ENCODE data around the gene C19orf44. TPM values are rescaled to one million over a fixed set of nuclear protein-coding genes. Genes with fewer than 3 reads are reported as not detected.
"Not testable (repeated sequence)": the region's sequence is repeated elsewhere in the genome, so short reads cannot be mapped to it uniquely, and the experiment has no call there.

C19orf44 gene
- total and polyA plus RNA-seq, 12 donors = 3.2 to 12.1 (median 5.6) TPM

GRCh38 chr19:16473875-16474392, 22.3 kb upstream of the C19orf44 start:
- DNase-seq = no peak
- Histone ChIP-seq H3K27me3 (no peaks in the 10 kb centered on the region), H3K9me3 (replicated peaks in 1 of 3) (peaks cover 0 to 5% (median 0%) of the 10 kb centered on the region in 3 donors), H3K4me1 (replicated peaks in 1 of 2) (peaks cover 10 to 21% of the 10 kb centered on the region in 2 donors), H3K27ac (no peak overlapping the region), H3K36me3 (replicated peaks in 1 of 2) (no peaks in the 10 kb centered on the region), H3K4me3 (no peak overlapping the region)
- intact Hi-C loops (cut with DNase I) = no loop called here
- TF ChIP-seq POLR2A (IDR thresholded peaks at IDR 0.05) = no peak
- no peak for TF ChIP-seq CTCF (IDR thresholded peaks at IDR 0.05)
- 88 to 95% (median 90%) methylated on average over 13 of the region's 13 CpGs for WGBS, 4 donors

GRCh38 chr19:16476401-16476800, 19.8 kb upstream of the C19orf44 start:
- Histone ChIP-seq H3K27ac (no peak overlapping the region), H3K9me3 (replicated peaks in 1 of 3) (peaks cover 0 to 5% (median 0%) of the 10 kb centered on the region in 3 donors), H3K4me3 (no peak overlapping the region), H3K36me3 (replicated peaks in 1 of 2) (no peaks in the 10 kb centered on the region), H3K27me3 (no peaks in the 10 kb centered on the region), H3K4me1 (replicated peaks in 1 of 2) (no peaks in the 10 kb centered on the region)
- TF ChIP-seq POLR2A (IDR thresholded peaks at IDR 0.05) (no peak), CTCF (IDR thresholded peaks at IDR 0.05) (no peak)
- intact Hi-C loops (cut with DNase I) = no loop called here
- WGBS, 4 donors = 34 to 66% (median 49%) methylated on average over 3 of the region's 3 CpGs
- DNase-seq = no peak

- Histone ChIP-seq H3K36me3 (replicated peaks in 1 of 2) (no peaks in the 10 kb centered on the region), H3K27me3 (no peaks in the 10 kb centered on the region), H3K9me3 (replicated peaks in 1 of 3) (peaks cover 0 to 5% (median 0%) of the 10 kb centered on the region in 3 donors), H3K4me3 (no peak overlapping the region), H3K27ac (no peak overlapping the region), H3K4me1 (replicated peaks in 1 of 2) (no peaks in the 10 kb centered on the region)
- no peak for DNase-seq
- WGBS, 4 donors = 92 to 100% (median 98%) methylated on average over 1 of the region's 1 CpG
- TF ChIP-seq POLR2A (IDR thresholded peaks at IDR 0.05) (no peak), CTCF (IDR thresholded peaks at IDR 0.05) (no peak)
- intact Hi-C loops (cut with DNase I) = no loop called here
Observed at GRCh38 chr19:16477311-16477710, 18.9 kb upstream of the C19orf44 start.

GRCh38 chr19:16482745-16483144, 13.4 kb upstream of the C19orf44 start:
- 78 to 91% (median 85%) methylated on average over 7 of the region's 7 CpGs for WGBS, 4 donors
- TF ChIP-seq POLR2A (IDR thresholded peaks at IDR 0.05) (no peak), CTCF (IDR thresholded peaks at IDR 0.05) (no peak)
- H3K9me3 ChIP-seq (replicated peaks in 1 of 3) = no peaks in the 10 kb centered on the region
- DNase-seq = no peak
- no peaks in the 10 kb centered on the region for H3K27me3 ChIP-seq
- H3K4me1 ChIP-seq (replicated peaks in 1 of 2) = no peaks in the 10 kb centered on the region
- intact Hi-C loops (cut with DNase I) = no loop called here
- no peaks in the 10 kb centered on the region for H3K36me3 ChIP-seq (replicated peaks in 1 of 2)
- H3K27ac ChIP-seq = no peak overlapping the region
- H3K4me3 ChIP-seq = no peak overlapping the region

- H3K4me1 ChIP-seq (replicated peaks in 1 of 2); H3K36me3 ChIP-seq (replicated peaks in 1 of 2); H3K9me3 ChIP-seq (replicated peaks in 1 of 3); DNase-seq; intact Hi-C loops (cut with DNase I); H3K27ac ChIP-seq; H3K4me3 ChIP-seq; H3K27me3 ChIP-seq: not testable (repeated sequence)
- 86 to 94% (median 90%) methylated on average over 4 of the region's 4 CpGs for WGBS, 4 donors
Observed at GRCh38 chr19:16486476-16486875, 9.7 kb upstream of the C19orf44 start.
